ENCODE data around the gene MAPK10.

DNA sequence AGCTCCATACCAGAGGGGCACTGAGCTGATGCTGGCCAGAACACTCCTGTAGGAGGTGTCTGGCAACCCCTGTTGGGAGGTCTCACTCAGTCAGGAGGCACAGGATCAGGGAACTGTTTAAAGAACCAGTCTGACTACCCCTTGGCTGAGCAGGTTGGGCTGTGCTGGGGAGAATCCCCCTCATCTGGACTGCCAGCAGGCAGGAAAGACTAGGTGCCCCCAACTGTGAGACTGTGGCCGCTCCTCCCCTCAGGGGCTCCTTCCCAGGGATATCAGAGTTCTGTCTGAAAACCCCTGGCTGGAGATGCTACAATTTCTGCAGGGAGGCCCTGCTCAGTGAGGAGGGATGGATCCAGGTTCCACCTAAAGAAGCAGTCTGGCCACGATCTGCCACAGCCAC is 245.3 kb downstream of the MAPK10 start:
- TF ChIP-seq CTCF (conservative IDR thresholded peaks at IDR 0.05 in 1 of 2, IDR thresholded peaks at IDR 0.05 in 1 of 2; ENCODE audit: low read depth in 1 of 2, low read length in 2 of 2): no peak
- TF ChIP-seq EZH2 (IDR thresholded peaks at IDR 0.05; ENCODE audit: low read length, missing control alignments): no peak

Data from fibroblast of lung (primary cell).